ENCODE data around the gene HELZ.
"Not testable (repeated sequence)": the region's sequence is repeated elsewhere in the genome, so short reads cannot be mapped to it uniquely, and the experiment has no call there.

Gene HELZ

GRCh38 chr17:67262435-67263117 is 17.6 kb upstream of the HELZ start:
- no peak for DNase-seq (ENCODE audit: insufficient read length)
- TF ChIP-seq TAF1 (IDR thresholded peaks at IDR 0.05; ENCODE audit: borderline replicate concordance, low read depth, low read length) (no peak), POLR2AphosphoS5 (IDR thresholded peaks at IDR 0.05; ENCODE audit: low read depth, low read length) (no peak), POLR2A (IDR thresholded peaks at IDR 0.05; ENCODE audit: low read depth, low read length) (no peak)
- no peak for FAIRE-seq

GRCh38 chr17:67260170-67260987 is 15.4 kb upstream of the HELZ start:
- DNase-seq (ENCODE audit: insufficient read length) (no peak), FAIRE-seq (no peak)
- TF ChIP-seq POLR2AphosphoS5 (IDR thresholded peaks at IDR 0.05; ENCODE audit: low read depth, low read length) (no peak), POLR2A (IDR thresholded peaks at IDR 0.05; ENCODE audit: low read depth, low read length) (no peak), TAF1 (IDR thresholded peaks at IDR 0.05; ENCODE audit: borderline replicate concordance, low read depth, low read length) (no peak)

- FAIRE-seq, result no peak
- TF ChIP-seq TAF1 (IDR thresholded peaks at IDR 0.05; ENCODE audit: borderline replicate concordance, low read depth, low read length), result no peak
- no peak for TF ChIP-seq POLR2AphosphoS5 (IDR thresholded peaks at IDR 0.05; ENCODE audit: low read depth, low read length)
- DNase-seq (ENCODE audit: insufficient read length), result no peak
These were observed 13.9 kb upstream of the HELZ start for GRCh38 chr17:67258821-67259468.

GRCh38 chr17:67256075-67256732 is 11.2 kb upstream of the HELZ start:
- DNase-seq (ENCODE audit: insufficient read length) (no peak), FAIRE-seq (no peak)
- TF ChIP-seq POLR2A (IDR thresholded peaks at IDR 0.05; ENCODE audit: low read depth, low read length) (no peak), POLR2AphosphoS5 (IDR thresholded peaks at IDR 0.05; ENCODE audit: low read depth, low read length) (no peak), TAF1 (IDR thresholded peaks at IDR 0.05; ENCODE audit: borderline replicate concordance, low read depth, low read length) (no peak)

GRCh38 chr17:67253384-67253783 is 8.4 kb upstream of the HELZ start:
- no peak for FAIRE-seq
- TF ChIP-seq POLR2A (IDR thresholded peaks at IDR 0.05; ENCODE audit: low read depth, low read length), result no peak
- TF ChIP-seq POLR2AphosphoS5 (IDR thresholded peaks at IDR 0.05; ENCODE audit: low read depth, low read length), result no peak
- no peak for TF ChIP-seq TAF1 (IDR thresholded peaks at IDR 0.05; ENCODE audit: borderline replicate concordance, low read depth, low read length)
- no peak for DNase-seq (ENCODE audit: insufficient read length)

GRCh38 chr17:67251586-67251985 is 6.6 kb upstream of the HELZ start:
- not testable (repeated sequence) for FAIRE-seq; DNase-seq (ENCODE audit: insufficient read length)

- FAIRE-seq, result no peak
- TF ChIP-seq TAF1 (IDR thresholded peaks at IDR 0.05; ENCODE audit: borderline replicate concordance, low read depth, low read length) (no peak), POLR2A (IDR thresholded peaks at IDR 0.05; ENCODE audit: low read depth, low read length) (no peak), POLR2AphosphoS5 (IDR thresholded peaks at IDR 0.05; ENCODE audit: low read depth, low read length) (no peak)
- DNase-seq (ENCODE audit: insufficient read length), result no peak
These were observed 3.3 kb upstream of the HELZ start for GRCh38 chr17:67248291-67248690.

- TF ChIP-seq POLR2AphosphoS5 (IDR thresholded peaks at IDR 0.05; ENCODE audit: low read depth, low read length) (no peak), POLR2A (IDR thresholded peaks at IDR 0.05; ENCODE audit: low read depth, low read length) (no peak), TAF1 (IDR thresholded peaks at IDR 0.05; ENCODE audit: borderline replicate concordance, low read depth, low read length) (no peak)
- DNase-seq (ENCODE audit: insufficient read length), result no peak
- no peak for FAIRE-seq
These were observed 2.5 kb upstream of the HELZ start for GRCh38 chr17:67247416-67247900.

- FAIRE-seq, result peak; percentile 50
- DNase-seq (ENCODE audit: insufficient read length), result peak; percentile 15
- TF ChIP-seq POLR2AphosphoS5 (IDR thresholded peaks at IDR 0.05; ENCODE audit: low read depth, low read length) (no peak), POLR2A (IDR thresholded peaks at IDR 0.05; ENCODE audit: low read depth, low read length) (no peak), TAF1 (IDR thresholded peaks at IDR 0.05; ENCODE audit: borderline replicate concordance, low read depth, low read length) (no peak)
These were observed 1.8 kb upstream of the HELZ start for GRCh38 chr17:67246653-67247415.

GRCh38 chr17:67246403-67246652 is 1.3 kb upstream of the HELZ start:
- FAIRE-seq (no peak), DNase-seq (ENCODE audit: insufficient read length) (no peak)
- TF ChIP-seq POLR2AphosphoS5 (IDR thresholded peaks at IDR 0.05; ENCODE audit: low read depth, low read length) (no peak), TAF1 (IDR thresholded peaks at IDR 0.05; ENCODE audit: borderline replicate concordance, low read depth, low read length) (no peak), POLR2A (IDR thresholded peaks at IDR 0.05; ENCODE audit: low read depth, low read length) (no peak)

All from GM12892 (cell line).